Activated CD4-positive, alpha-beta T cell treated with anti-CD3 and anti-CD28 coated beads for 36 hours (primary cell): ENCODE results near the gene LMNTD1. TPM values are rescaled to one million over a fixed set of nuclear protein-coding genes. Genes with fewer than 3 reads are reported as not detected.
"Not testable (repeated sequence)": the region's sequence is repeated elsewhere in the genome, so short reads cannot be mapped to it uniquely, and the experiment has no call there.

Source experiments
- ATAC-seq: fragments of 200-7000 bp; cut with Tn5 transposase; one replicate; pipeline ENCODE4 v1.10.0; 2021; ENCODE audit warnings: mild to moderate bottlenecking, moderate library complexity
- CTCF ChIA-PET: fragments of 350-600 bp; sonication (Branson Sonifier 250); formaldehyde crosslinking; loops from one replicate; lab custom pipeline; 2021; ENCODE audit warnings: antibody characterized with exemption; lab: Charles Lee
- POLR2A ChIA-PET: fragments of 350-600 bp; sonication (Branson Sonifier 250); formaldehyde crosslinking; loops from one replicate; lab custom pipeline; 2021; ENCODE audit warnings: antibody characterized with exemption, inconsistent platforms; lab: Charles Lee
- DNase-seq: peaks from one replicate; pipeline ENCODE4 v3.0.0-alpha.2; 2020
- H3K27ac Mint-ChIP-seq: one replicate; pipeline ENCODE4 v1.8.0; 2021; ENCODE audit warnings: mixed read lengths
- H3K27me3 Mint-ChIP-seq: one replicate; pipeline ENCODE4 v1.8.0; 2021; ENCODE audit warnings: mixed read lengths
- H3K36me3 Mint-ChIP-seq: one replicate; pipeline ENCODE4 v1.8.0; 2021; ENCODE audit warnings: low read depth, mixed read lengths
- H3K4me1 Mint-ChIP-seq: one replicate; pipeline ENCODE4 v1.8.0; 2021; ENCODE audit warnings: mixed read lengths
- H3K4me3 Mint-ChIP-seq: one replicate; pipeline ENCODE4 v1.8.0; 2021; ENCODE audit warnings: mild to moderate bottlenecking, moderate library complexity, mixed read lengths
- H3K9me3 Mint-ChIP-seq: one replicate; pipeline ENCODE4 v1.8.0; 2021; ENCODE audit warnings: low read depth, mixed read lengths
- intact Hi-C, 2 experiments: fragments of 100-400 bp; cut with DNase I in 1 of 2; cut with micrococcal nuclease in 1 of 2; formaldehyde crosslinking; loops; one replicate each; pipeline versions ENCODE4 v1.14.2 to v1.15.1; 2022 to 2024; cut with DNase I, micrococcal nuclease
- total RNA-seq, 2 experiments: library from RNA; stranded (reverse); gene quantifications; one replicate each; pipeline ENCODE4 v1.2.3, GENCODE V29; 2021

Gene LMNTD1
- total RNA-seq, 2 experiments from 2014 or later: not detected

GRCh38 chr12:25502596-25502995 lies 50.5 kb downstream of the LMNTD1 start:
- intact Hi-C loops: no loop called here

GRCh38 chr12:25502118-25502517 lies 51.0 kb downstream of the LMNTD1 start:
- Mint-ChIP-seq H3K27ac (no peak overlapping the region), H3K4me1 (no peaks in the 10 kb centered on the region), H3K9me3 (no peaks in the 10 kb centered on the region), H3K36me3 (no peaks in the 10 kb centered on the region), H3K4me3 (no peak overlapping the region), H3K27me3 (no peaks in the 10 kb centered on the region)
- POLR2A ChIA-PET: no interaction called here
- ATAC-seq (no peak), DNase-seq (no peak)
- intact Hi-C loops: no loop called here
- CTCF ChIA-PET: no interaction called here

More at GRCh38 chr12:25502596-25502995, 50.5 kb downstream of the LMNTD1 start:
- no peak overlapping the region for H3K27ac Mint-ChIP-seq
- ChIA-PET POLR2A (no interaction called here), CTCF (interaction anchor here (1.0 kb wide), 1 partner anchor 20 kb away, joined by 4 read pairs; no protein-coding TSS in a partner anchor)
- H3K4me1 Mint-ChIP-seq: no peaks in the 10 kb centered on the region
- H3K9me3 Mint-ChIP-seq: no peaks in the 10 kb centered on the region
- no peak overlapping the region for H3K4me3 Mint-ChIP-seq
- ATAC-seq: no peak
- H3K36me3 Mint-ChIP-seq: no peaks in the 10 kb centered on the region
- DNase-seq: no peak
- no peaks in the 10 kb centered on the region for H3K27me3 Mint-ChIP-seq

GRCh38 chr12:25501549-25501948 lies 51.5 kb downstream of the LMNTD1 start:
- Mint-ChIP-seq H3K27me3 (no peaks in the 10 kb centered on the region), H3K4me3 (no peak overlapping the region), H3K36me3 (no peaks in the 10 kb centered on the region), H3K27ac (no peak overlapping the region), H3K4me1 (peaks cover 1% of the 10 kb centered on the region), H3K9me3 (no peaks in the 10 kb centered on the region)
- intact Hi-C loops: no loop called here
- CTCF ChIA-PET: no interaction called here
- DNase-seq: no peak
- no peak for ATAC-seq
- POLR2A ChIA-PET: interaction anchor here (0.6 kb wide), 1 partner anchor 456 kb away, joined by 5 read pairs; no protein-coding TSS in a partner anchor

GRCh38 chr12:25500651-25501050 lies 52.4 kb downstream of the LMNTD1 start:
- H3K4me3 Mint-ChIP-seq: no peak overlapping the region
- H3K36me3 Mint-ChIP-seq: no peaks in the 10 kb centered on the region
- no peak for ATAC-seq
- peaks cover 7% of the 10 kb centered on the region for H3K4me1 Mint-ChIP-seq
- H3K27ac Mint-ChIP-seq: no peak overlapping the region
- no peak for DNase-seq
- ChIA-PET CTCF (no interaction called here), POLR2A (no interaction called here)
- H3K9me3 Mint-ChIP-seq: no peaks in the 10 kb centered on the region
- intact Hi-C loops: no loop called here
- no peaks in the 10 kb centered on the region for H3K27me3 Mint-ChIP-seq

- Mint-ChIP-seq H3K4me1 (peaks cover 7% of the 10 kb centered on the region), H3K4me3 (no peak overlapping the region), H3K9me3 (no peaks in the 10 kb centered on the region), H3K36me3 (no peaks in the 10 kb centered on the region), H3K27ac (no peak overlapping the region), H3K27me3 (no peaks in the 10 kb centered on the region)
- ChIA-PET CTCF (no interaction called here), POLR2A (no interaction called here)
- intact Hi-C loops: no loop called here
- peak; percentile 11 for DNase-seq
- ATAC-seq: no peak
Measured at GRCh38 chr12:25497021-25497420, 56.1 kb downstream of the LMNTD1 start.

- Mint-ChIP-seq H3K27me3 (peaks cover 2% of the 10 kb centered on the region), H3K4me1 (peaks cover 7% of the 10 kb centered on the region), H3K9me3 (no peaks in the 10 kb centered on the region), H3K4me3 (no peak overlapping the region), H3K36me3 (no peaks in the 10 kb centered on the region), H3K27ac (no peak overlapping the region)
- ATAC-seq (no peak), DNase-seq (no peak)
- intact Hi-C loops: no loop called here
- ChIA-PET CTCF (no interaction called here), POLR2A (no interaction called here)
Measured at GRCh38 chr12:25496098-25496587, 56.9 kb downstream of the LMNTD1 start.

- intact Hi-C loops: no loop called here
- DNase-seq (no peak), ATAC-seq (no peak)
- no peaks in the 10 kb centered on the region for H3K36me3 Mint-ChIP-seq
- CTCF ChIA-PET: no interaction called here
- peaks cover 2% of the 10 kb centered on the region for H3K27me3 Mint-ChIP-seq
- peaks cover 7% of the 10 kb centered on the region for H3K4me1 Mint-ChIP-seq
- POLR2A ChIA-PET: no interaction called here
- no peak overlapping the region for H3K4me3 Mint-ChIP-seq
- no peak overlapping the region for H3K27ac Mint-ChIP-seq
- no peaks in the 10 kb centered on the region for H3K9me3 Mint-ChIP-seq
Measured at GRCh38 chr12:25495331-25496097, 57.6 kb downstream of the LMNTD1 start.

GRCh38 chr12:25494926-25495325 lies 58.2 kb downstream of the LMNTD1 start:
- ChIA-PET POLR2A (no interaction called here), CTCF (no interaction called here)
- intact Hi-C loops: no loop called here
- H3K27ac Mint-ChIP-seq: no peak overlapping the region
- H3K27me3 Mint-ChIP-seq: peaks cover 2% of the 10 kb centered on the region
- H3K9me3 Mint-ChIP-seq: no peaks in the 10 kb centered on the region
- H3K4me1 Mint-ChIP-seq: peaks cover 9% of the 10 kb centered on the region
- H3K36me3 Mint-ChIP-seq: no peaks in the 10 kb centered on the region
- DNase-seq (no peak), ATAC-seq (no peak)
- no peak overlapping the region for H3K4me3 Mint-ChIP-seq

GRCh38 chr12:25493682-25494081 lies 59.4 kb downstream of the LMNTD1 start:
- H3K4me1 Mint-ChIP-seq: peaks cover 10% of the 10 kb centered on the region
- no peaks in the 10 kb centered on the region for H3K36me3 Mint-ChIP-seq
- ChIA-PET CTCF (no interaction called here), POLR2A (no interaction called here)
- H3K4me3 Mint-ChIP-seq: no peak overlapping the region
- DNase-seq: no peak
- no peaks in the 10 kb centered on the region for H3K9me3 Mint-ChIP-seq
- H3K27me3 Mint-ChIP-seq: peaks cover 2% of the 10 kb centered on the region
- H3K27ac Mint-ChIP-seq: no peak overlapping the region
- intact Hi-C loops: no loop called here
- no peak for ATAC-seq

GRCh38 chr12:25491396-25492325 lies 61.4 kb downstream of the LMNTD1 start:
- intact Hi-C loops: no loop called here
- CTCF ChIA-PET: no interaction called here

GRCh38 chr12:25488956-25489870 lies 63.9 kb downstream of the LMNTD1 start:
- H3K9me3 Mint-ChIP-seq, intact Hi-C loops, H3K4me3 Mint-ChIP-seq, ATAC-seq, H3K36me3 Mint-ChIP-seq, DNase-seq, CTCF ChIA-PET, H3K27ac Mint-ChIP-seq, POLR2A ChIA-PET, H3K27me3 Mint-ChIP-seq, H3K4me1 Mint-ChIP-seq: not testable (repeated sequence)

More at GRCh38 chr12:25491396-25492325, 61.4 kb downstream of the LMNTD1 start:
- POLR2A ChIA-PET: no interaction called here
- Mint-ChIP-seq H3K9me3 (peaks cover 1% of the 10 kb centered on the region), H3K4me3 (no peak overlapping the region), H3K27ac (no peak overlapping the region), H3K36me3 (no peaks in the 10 kb centered on the region), H3K4me1 (peaks cover 9% of the 10 kb centered on the region), H3K27me3 (peaks cover 2% of the 10 kb centered on the region)
- ATAC-seq (no peak), DNase-seq (no peak)
